HCT116 (cell line): ENCODE results near the gene EGFL6. TPM values are rescaled to one million over a fixed set of nuclear protein-coding genes. Genes with fewer than 3 reads are reported as not detected.

Experiments used
- ATAC-seq: fragments of 200-7000 bp; cut with Tn5 transposase; 2 replicates; pipeline ENCODE4 v1.9.1; 2020; ENCODE audit warnings: mild to moderate bottlenecking, moderate library complexity
- BruUV-seq: library from RNA; stranded (reverse); fragments of 400-500 nt; replicated peaks from 2 replicates; lab custom pipeline; 2021; lab: Mats Ljungman, UMichigan
- CTCF ChIA-PET: fragments of 300-600 bp; sonication (Branson Sonifier 250); formaldehyde crosslinking; loops from one replicate; lab custom pipeline; 2021; ENCODE audit warnings: antibody characterized with exemption; lab: Charles Lee
- POLR2A ChIA-PET: fragments of 300-600, 350-600 bp; sonication (Branson Sonifier 250); formaldehyde crosslinking; loops from one replicate; lab custom pipeline; 2021; ENCODE audit warnings: antibody characterized with exemption; lab: Charles Lee
- RAD21 ChIA-PET, 2 experiments: fragments of 300-600 bp; sonication (Branson Sonifier 250); formaldehyde crosslinking; loops; one replicate each; lab custom pipeline; 2023; ENCODE audit warnings: low total read pairs in 2 of 2; ENCODE audit not compliant: uncharacterized antibody in 2 of 2, unreplicated experiment in 2 of 2, low non-redundant PET in 1 of 2; lab: Charles Lee
- DNase-seq: peaks from one replicate; pipeline ENCODE4 v3.0.0-alpha.2; 2010; ENCODE audit warnings: low read depth, low spot score
- H2AFZ ChIP-seq: fragments of 200-600 bp; shearing (Covaris generic), sonication (generic); 2 replicates; pipeline ENCODE4 v1.6.1; 2017; ENCODE audit warnings: low read depth, mixed run types, mixed read lengths, antibody characterized with exemption, low read length; ENCODE audit not compliant: poor library complexity, severe bottlenecking
- H3K27ac ChIP-seq: 2 replicates; pipeline ENCODE4 v1.5.1; 2012; ENCODE audit warnings: low read depth, low read length
- H3K27me3 ChIP-seq: fragments of 200-600 bp; sonication (generic); 2 replicates; pipeline ENCODE4 v1.6.1; 2016; ENCODE audit warnings: mixed run types, low read length, mixed read lengths; ENCODE audit not compliant: insufficient read depth
- H3K36me3 ChIP-seq, 2 experiments: fragments of 200-500 bp in 1 of 2; fragments of 200-600 bp in 1 of 2; sonication (Bioruptor generic) in 1 of 2; sonication (generic) in 1 of 2; 2 replicates each; pipeline versions ENCODE4 v1.5.1 to v1.6.1; 2014 to 2016; ENCODE audit warnings: low read length in 2 of 2, inconsistent platforms in 1 of 2, mixed read lengths in 1 of 2, mixed run types in 1 of 2; ENCODE audit not compliant: insufficient read depth in 2 of 2, control insufficient read depth in 1 of 2
- H3K4me1 ChIP-seq, 2 experiments: fragments of 200-600 bp in 1 of 2; sonication (generic) in 1 of 2; 2 replicates each; pipeline versions ENCODE4 v1.5.1 to v1.6.1; 2012 to 2017; ENCODE audit warnings: low read length in 2 of 2, inconsistent platforms in 1 of 2, mild to moderate bottlenecking in 1 of 2, mixed read lengths in 1 of 2, mixed run types in 1 of 2, moderate library complexity in 1 of 2; ENCODE audit not compliant: insufficient read depth in 2 of 2, control insufficient read depth in 1 of 2
- H3K4me2 ChIP-seq: fragments of 200-600 bp; sonication (generic); 2 replicates; pipeline ENCODE4 v1.6.1; 2017; ENCODE audit warnings: mixed run types, low read length, mixed read lengths
- H3K4me3 ChIP-seq, 2 experiments: fragments of 200-600 bp in 1 of 2; sonication (generic) in 1 of 2; replicated peaks in 1 of 2; 2 replicates each; pipeline ENCODE4 v1.5.1; 2011 to 2016; ENCODE audit warnings: low read length in 2 of 2, control low read depth in 1 of 2, low read depth in 1 of 2, mild to moderate bottlenecking in 1 of 2, mixed read lengths in 1 of 2, mixed run types in 1 of 2
- H3K79me2 ChIP-seq: fragments of 200-600 bp; sonication (generic); 2 replicates; pipeline ENCODE4 v1.6.1; 2017; ENCODE audit warnings: mild to moderate bottlenecking, mixed run types, low read length, moderate library complexity, mixed read lengths; ENCODE audit not compliant: insufficient read depth
- H3K9ac ChIP-seq: fragments of 200-600 bp; sonication (generic); 2 replicates; pipeline ENCODE4 v1.6.1; 2016; ENCODE audit warnings: low read length, mixed read lengths
- H3K9me2 ChIP-seq: fragments of 200-600 bp; sonication (generic), shearing (Covaris generic); 2 replicates; pipeline ENCODE4 v1.6.1; 2017; ENCODE audit warnings: mixed run types, mild to moderate bottlenecking, moderate library complexity; ENCODE audit not compliant: insufficient read depth
- H3K9me3 ChIP-seq, 2 experiments: fragments of 200-500 bp in 1 of 2; fragments of 200-600 bp in 1 of 2; sonication (Bioruptor generic) in 1 of 2; sonication (generic) in 1 of 2; 2 replicates each; pipeline ENCODE4 v1.6.1; 2014 to 2017; ENCODE audit warnings: low read length in 2 of 2, mixed read lengths in 2 of 2, inconsistent platforms in 1 of 2, low read depth in 1 of 2, mild to moderate bottlenecking in 1 of 2, mixed run types in 1 of 2, moderate library complexity in 1 of 2; ENCODE audit not compliant: control insufficient read depth in 1 of 2, insufficient read depth in 1 of 2
- H4K20me1 ChIP-seq: fragments of 200-600 bp; sonication (generic), shearing (Covaris generic); 2 replicates; pipeline ENCODE4 v1.6.1; 2017; ENCODE audit warnings: mixed run types, mild to moderate bottlenecking, moderate library complexity; ENCODE audit not compliant: insufficient read depth
- ATF3 ChIP-seq: IDR thresholded peaks from 2 replicates; pipeline ENCODE4 v1.6.1; 2012
- CBX3 ChIP-seq: IDR thresholded peaks from 2 replicates; pipeline ENCODE4 v1.6.1; 2012; ENCODE audit warnings: low read depth
- CTCF ChIP-seq, 3 experiments: fragments of 200-600 bp in 1 of 3; sonication (generic) in 1 of 3; IDR thresholded peaks in 2 of 3; conservative IDR thresholded peaks in 1 of 3; 2 replicates each; pipeline ENCODE4 v1.5.1; 2012 to 2017; ENCODE audit warnings: low read depth in 2 of 3, low read length in 2 of 3, antibody characterized with exemption in 1 of 3, borderline replicate concordance in 1 of 3, control low read depth in 1 of 3, mild to moderate bottlenecking in 1 of 3, mixed read lengths in 1 of 3, mixed run types in 1 of 3, moderate library complexity in 1 of 3; ENCODE audit not compliant: insufficient read depth in 1 of 3
- EZH2 ChIP-seq: fragments of 200-600 bp; sonication (generic); IDR thresholded peaks from 2 replicates; pipeline ENCODE4 v1.6.1; 2017; ENCODE audit warnings: antibody characterized with exemption, mixed run types
- EZH2phosphoT487 ChIP-seq: fragments of 200-600 bp; IDR thresholded peaks from 2 replicates; pipeline ENCODE4 v1.6.1; 2018; ENCODE audit warnings: antibody characterized with exemption, borderline replicate concordance
- MAX ChIP-seq: IDR thresholded peaks from 2 replicates; pipeline ENCODE4 v1.6.1; 2012
- RAD21 ChIP-seq: IDR thresholded peaks from 2 replicates; pipeline ENCODE4 v1.6.1; 2012; ENCODE audit warnings: low read depth, mild to moderate bottlenecking
- SP1 ChIP-seq: IDR thresholded peaks from 2 replicates; pipeline ENCODE4 v1.6.1; 2012; ENCODE audit warnings: low read depth
- TCF7L2 ChIP-seq: IDR thresholded peaks from 2 replicates; pipeline ENCODE4 v1.7.0; 2011; ENCODE audit warnings: borderline replicate concordance, inconsistent platforms; ENCODE audit not compliant: insufficient read depth, insufficient read length; ENCODE audit errors: extremely low read depth
- YY1 ChIP-seq: IDR thresholded peaks from 2 replicates; pipeline ENCODE4 v1.6.1; 2011; ENCODE audit warnings: low read length, low read depth, moderate library complexity, mild to moderate bottlenecking; ENCODE audit not compliant: insufficient replicate concordance; ENCODE audit errors: extremely low read depth
- ZNF274 ChIP-seq: fragments of 200-500 bp; sonication (Bioruptor generic); IDR thresholded peaks from 2 replicates; pipeline ENCODE4 v1.6.1; 2014; ENCODE audit warnings: mild to moderate bottlenecking, low read depth, low read length, inconsistent platforms
- intact Hi-C: fragments of 100-400 bp; cut with micrococcal nuclease; formaldehyde crosslinking; loops from 2 replicates; pipeline ENCODE4 v1.10.0; 2022
- total RNA-seq: library from RNA; stranded (reverse); gene quantifications from one replicate; pipeline ENCODE4 v1.2.1, GENCODE V29; 2021; ENCODE audit not compliant: unreplicated experiment
- TF ChIP-seq, protein P1 (sequence below): IDR thresholded peaks from 2 replicates; pipeline ENCODE4 v1.6.1; 2011; ENCODE audit warnings: mild to moderate bottlenecking, low read length, moderate library complexity; ENCODE audit not compliant: insufficient replicate concordance; ENCODE audit errors: extremely low read depth

Gene EGFL6
- total RNA-seq, 1 experiment from 2014 or later, result not detected

DNA sequence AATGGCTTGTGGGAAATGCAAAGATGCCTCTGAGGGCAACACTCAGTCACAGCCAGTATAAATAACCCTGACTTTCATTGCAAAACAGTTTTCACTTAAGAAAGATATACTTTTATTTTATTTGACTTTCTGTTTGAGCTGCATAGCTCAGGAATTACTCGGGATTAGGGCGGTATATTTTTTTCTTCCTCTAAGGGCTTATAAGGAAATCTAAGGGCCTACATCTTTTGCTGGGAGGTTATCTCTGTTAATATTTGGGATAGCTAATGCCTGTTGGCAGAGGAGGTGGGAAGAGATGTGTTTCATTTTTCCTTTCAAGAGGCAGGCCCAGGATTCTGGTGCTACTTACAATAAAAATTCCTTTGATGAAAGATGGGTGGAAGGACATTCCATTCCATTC is 28.8 kb upstream of the EGFL6 start:
- ChIA-PET CTCF (no interaction called here), RAD21 (no interaction called here), POLR2A (no interaction called here)
- Histone ChIP-seq H3K9me3 (no peaks in the 10 kb centered on the region), H3K9me2 (no peaks in the 10 kb centered on the region), H3K36me3 (no peaks in the 10 kb centered on the region), H3K79me2 (no peaks in the 10 kb centered on the region), H3K4me2 (no peak overlapping the region), H3K4me1 (no peaks in the 10 kb centered on the region), H2AFZ (no peak overlapping the region), H4K20me1 (no peaks in the 10 kb centered on the region), H3K9ac (no peak overlapping the region), H3K4me3 (no peak overlapping the region), H3K27me3 (no peaks in the 10 kb centered on the region), H3K27ac (no peak overlapping the region)
- TF ChIP-seq ZNF274 (no peak), MAX (no peak), CBX3 (no peak), RAD21 (no peak), ATF3 (no peak), YY1 (no peak), EZH2phosphoT487 (no peak), EZH2 (no peak), SP1 (no peak), CTCF (IDR thresholded peaks at IDR 0.05 in 2 of 3, conservative IDR thresholded peaks at IDR 0.05 in 1 of 3; ENCODE audit: borderline replicate concordance in 1 of 3, insufficient read depth in 1 of 3, low read depth in 2 of 3, low read length in 2 of 3) (no peak), TCF7L2 (no peak)
- TF ChIP-seq, protein P1, sequence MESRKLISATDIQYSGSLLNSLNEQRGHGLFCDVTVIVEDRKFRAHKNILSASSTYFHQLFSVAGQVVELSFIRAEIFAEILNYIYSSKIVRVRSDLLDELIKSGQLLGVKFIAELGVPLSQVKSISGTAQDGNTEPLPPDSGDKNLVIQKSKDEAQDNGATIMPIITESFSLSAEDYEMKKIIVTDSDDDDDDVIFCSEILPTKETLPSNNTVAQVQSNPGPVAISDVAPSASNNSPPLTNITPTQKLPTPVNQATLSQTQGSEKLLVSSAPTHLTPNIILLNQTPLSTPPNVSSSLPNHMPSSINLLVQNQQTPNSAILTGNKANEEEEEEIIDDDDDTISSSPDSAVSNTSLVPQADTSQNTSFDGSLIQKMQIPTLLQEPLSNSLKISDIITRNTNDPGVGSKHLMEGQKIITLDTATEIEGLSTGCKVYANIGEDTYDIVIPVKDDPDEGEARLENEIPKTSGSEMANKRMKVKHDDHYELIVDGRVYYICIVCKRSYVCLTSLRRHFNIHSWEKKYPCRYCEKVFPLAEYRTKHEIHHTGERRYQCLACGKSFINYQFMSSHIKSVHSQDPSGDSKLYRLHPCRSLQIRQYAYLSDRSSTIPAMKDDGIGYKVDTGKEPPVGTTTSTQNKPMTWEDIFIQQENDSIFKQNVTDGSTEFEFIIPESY, result no peak
- BruUV-seq, result no TSS peak
- ATAC-seq (no peak), DNase-seq (no peak)
- intact Hi-C loops, result no loop called here
